ENCODE data around the gene PLA2G4B. TPM values are rescaled to one million over a fixed set of nuclear protein-coding genes. Genes with fewer than 3 reads are reported as not detected.

Gene PLA2G4B
- total and polyA plus RNA-seq, 2 experiments from 2014 or later: 1.4 to 1.6 TPM

DNA sequence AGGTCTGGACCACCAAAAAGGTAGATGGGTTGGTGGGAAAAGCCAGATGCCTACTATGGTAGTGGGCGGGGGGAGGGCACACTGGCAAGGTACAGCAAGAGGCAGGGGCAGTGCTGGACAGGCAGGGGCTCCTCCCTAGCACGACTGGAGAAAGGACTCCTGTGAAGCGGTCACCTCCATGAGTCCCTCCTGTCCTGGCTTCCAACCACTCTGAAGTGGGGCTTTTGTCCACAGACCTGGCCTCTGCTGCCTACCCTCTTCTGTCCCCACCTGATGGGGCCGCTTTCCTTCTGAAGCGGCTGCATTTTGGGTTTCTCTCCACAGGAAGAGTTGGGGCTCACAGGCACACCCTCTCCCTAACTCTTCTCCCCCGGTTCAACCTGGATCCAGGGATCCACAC is 57.9 kb downstream of the PLA2G4B start:
- Histone ChIP-seq H3K27me3 (replicated peaks; ENCODE audit: insufficient read depth) (no peaks in the 10 kb centered on the region), H3K9ac (no peak overlapping the region), H3K4me3 (no peak overlapping the region), H3K4me2 (ENCODE audit: unreplicated experiment) (no peak overlapping the region), H4K20me1 (ENCODE audit: insufficient read depth) (no peaks in the 10 kb centered on the region), H3K9me2 (ENCODE audit: insufficient read depth) (no peaks in the 10 kb centered on the region), H3K9me3 (ENCODE audit: low read depth) (no peaks in the 10 kb centered on the region), H2AFZ (no peak overlapping the region), H3K79me2 (ENCODE audit: insufficient read depth) (no peaks in the 10 kb centered on the region), H3K4me1 (ENCODE audit: insufficient read depth) (peaks cover 13% of the 10 kb centered on the region), H3K36me3 (ENCODE audit: low read depth) (no peaks in the 10 kb centered on the region), H3F3A (ENCODE audit: insufficient read depth) (peaks cover 3% of the 10 kb centered on the region), H3K27ac (no peak overlapping the region)
- WGBS, 2 experiments (ENCODE audit: low coverage in 1 of 2, low lambda C conversion rate in 2 of 2, missing lambda C conversion rate in 2 of 2): 92 to 97% methylated on average over 6 of the region's 6 CpGs
- no peak for TF ChIP-seq EZH2phosphoT487 (IDR thresholded peaks at IDR 0.05; ENCODE audit: insufficient read depth, low read depth)
- no peak for TF ChIP-seq EZH2 (IDR thresholded peaks at IDR 0.05; ENCODE audit: insufficient read depth, poor library complexity, severe bottlenecking)
- DNase-seq: no peak
- in situ Hi-C loops (cut with MboI): no loop called here

DNA sequence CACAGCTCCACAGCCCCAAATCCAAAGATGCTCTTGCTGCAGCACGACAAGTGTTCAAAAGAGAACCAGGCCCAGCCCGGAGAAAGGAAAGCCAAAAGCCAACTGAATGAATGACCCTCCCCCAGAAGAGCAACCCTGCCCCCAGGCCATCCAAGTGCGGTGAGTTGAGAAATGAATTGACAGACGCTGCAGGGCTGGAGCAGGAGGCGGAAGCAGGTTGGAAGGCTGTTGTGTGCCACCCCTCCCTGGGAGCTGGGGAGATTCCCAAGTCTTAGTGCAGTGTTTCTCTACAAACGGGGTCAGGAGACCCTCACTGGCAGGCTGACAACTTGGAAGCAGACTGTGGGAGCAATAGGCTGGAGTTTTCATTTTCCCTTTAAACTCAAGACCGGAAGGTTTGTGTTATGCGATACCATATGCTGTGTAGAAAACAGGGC is 58.7 kb downstream of the PLA2G4B start:
- no peak overlapping the region for H3K9ac ChIP-seq
- WGBS, 2 experiments (ENCODE audit: low coverage in 1 of 2, low lambda C conversion rate in 2 of 2, missing lambda C conversion rate in 2 of 2): 75% methylated on average over 8 of the region's 8 CpGs
- H3K4me2 ChIP-seq (ENCODE audit: unreplicated experiment): no peak overlapping the region
- no peaks in the 10 kb centered on the region for H4K20me1 ChIP-seq (ENCODE audit: insufficient read depth)
- in situ Hi-C loops (cut with MboI): no loop called here
- H3K36me3 ChIP-seq (ENCODE audit: low read depth): no peaks in the 10 kb centered on the region
- DNase-seq: no peak
- no peak for TF ChIP-seq EZH2phosphoT487 (IDR thresholded peaks at IDR 0.05; ENCODE audit: insufficient read depth, low read depth)
- no peak for TF ChIP-seq EZH2 (IDR thresholded peaks at IDR 0.05; ENCODE audit: insufficient read depth, poor library complexity, severe bottlenecking)
- H3K9me3 ChIP-seq (ENCODE audit: low read depth): no peaks in the 10 kb centered on the region
- peaks cover 13% of the 10 kb centered on the region for H3K4me1 ChIP-seq (ENCODE audit: insufficient read depth)
- H2AFZ ChIP-seq: no peak overlapping the region
- no peaks in the 10 kb centered on the region for H3K79me2 ChIP-seq (ENCODE audit: insufficient read depth)
- no peaks in the 10 kb centered on the region for H3K27me3 ChIP-seq (replicated peaks; ENCODE audit: insufficient read depth)
- H3K4me3 ChIP-seq: no peak overlapping the region
- no peak overlapping the region for H3K27ac ChIP-seq
- no peaks in the 10 kb centered on the region for H3K9me2 ChIP-seq (ENCODE audit: insufficient read depth)
- peaks cover 3% of the 10 kb centered on the region for H3F3A ChIP-seq (ENCODE audit: insufficient read depth)

Small RNA genes within 50 kb of the gene (microRNA-seq; reads per million reads assigned to microRNA genes)
- gene MIR4310 (ENCODE audit: borderline number of aligned reads): not detected

Small RNA genes within 50 kb of the gene (small RNA-seq; reads per million reads assigned to genes)
- gene JMJD7-PLA2G4B (ENCODE audit: low read depth, low replicate concordance) (not detected), gene MIR4310 (ENCODE audit: low read depth, low replicate concordance) (not detected), gene RNA5SP393 (ENCODE audit: low read depth, low replicate concordance) (not detected)

Other genes with a start within 250 kb of the PLA2G4B start
- 14.8 and 28.2 TPM in 2 replicates for gene MGA, start 178.4 kb upstream of the PLA2G4B start, total RNA-seq (2014; rRNA removed; shearing (Covaris generic))
- gene MGA, start 178.4 kb upstream of the PLA2G4B start, polyA plus RNA-seq (2016; fragmentation: Nextera tagmentation; extraction: Ambion mirVana): 11.8 and 13.2 TPM in 2 replicates
- 8.5 and 12.3 TPM in 2 replicates for gene MAPKBP1, start 64.4 kb upstream of the PLA2G4B start, total RNA-seq (2014; rRNA removed; shearing (Covaris generic))
- 4.4 and 5.2 TPM in 2 replicates for gene MAPKBP1, start 64.4 kb upstream of the PLA2G4B start, polyA plus RNA-seq (2016; fragmentation: Nextera tagmentation; extraction: Ambion mirVana)
- 1.3 and 11.7 TPM in 2 replicates for gene JMJD7, start 10.8 kb upstream of the PLA2G4B start, total RNA-seq (2014; rRNA removed; shearing (Covaris generic))
- 3.5 and 5.3 TPM in 2 replicates for gene JMJD7, start 10.8 kb upstream of the PLA2G4B start, polyA plus RNA-seq (2016; fragmentation: Nextera tagmentation; extraction: Ambion mirVana)
- 0.11 and 0.25 TPM in 2 replicates for gene SPTBN5, start 55.2 kb downstream of the PLA2G4B start, total RNA-seq (2014; rRNA removed; shearing (Covaris generic))
- 0.03 TPM in 1 of 2 replicates, not detected in the other for gene SPTBN5, start 55.2 kb downstream of the PLA2G4B start, polyA plus RNA-seq (2016; fragmentation: Nextera tagmentation; extraction: Ambion mirVana)
- 15.9 and 17.7 TPM in 2 replicates for gene EHD4, start 133.7 kb downstream of the PLA2G4B start, total RNA-seq (2014; rRNA removed; shearing (Covaris generic))
- 18.7 and 21.0 TPM in 2 replicates for gene EHD4, start 133.7 kb downstream of the PLA2G4B start, polyA plus RNA-seq (2016; fragmentation: Nextera tagmentation; extraction: Ambion mirVana)
- not detected in 2 replicates for gene PLA2G4E, start 182.2 kb downstream of the PLA2G4B start, total RNA-seq (2014; rRNA removed; shearing (Covaris generic))
- gene PLA2G4E, start 182.2 kb downstream of the PLA2G4B start, polyA plus RNA-seq (2016; fragmentation: Nextera tagmentation; extraction: Ambion mirVana): not detected in 2 replicates